HEK293 (cell line): ENCODE data around the gene FOLR1.

Experiments used
- BCL11B ChIP-seq: fragments of 450-650 bp; formaldehyde crosslinking; IDR thresholded peaks from 2 replicates; pipeline ENCODE4 v1.5.1; 2016; ENCODE audit warnings: low read depth, missing biosample characterization, missing genetic modification characterization
- PBX3 ChIP-seq: sonication (generic); formaldehyde crosslinking; IDR thresholded peaks from 2 replicates; pipeline ENCODE4 v1.8.1; 2022; ENCODE audit warnings: mild to moderate bottlenecking, moderate library complexity, missing genetic modification reagents
- SP2 ChIP-seq: fragments of 450-650 bp; formaldehyde crosslinking; IDR thresholded peaks from 2 replicates; pipeline ENCODE4 v1.5.1; 2016; ENCODE audit warnings: missing biosample characterization, missing genetic modification characterization
- SP3 ChIP-seq: fragments of 450-650 bp; formaldehyde crosslinking; IDR thresholded peaks from 2 replicates; pipeline ENCODE4 v1.5.1; 2016; ENCODE audit warnings: missing biosample characterization, missing genetic modification characterization
- ZFP69B ChIP-seq: fragments of 450-650 bp; formaldehyde crosslinking; IDR thresholded peaks from 2 replicates; pipeline ENCODE4 v1.5.1; 2016; ENCODE audit warnings: missing biosample characterization, missing genetic modification characterization
- ZNF155 ChIP-seq: fragments of 450-650 bp; formaldehyde crosslinking; IDR thresholded peaks from 2 replicates; pipeline ENCODE4 v1.5.1; 2016; ENCODE audit warnings: missing biosample characterization, missing genetic modification characterization
- ZNF169 ChIP-seq: fragments of 450-650 bp; formaldehyde crosslinking; IDR thresholded peaks from 2 replicates; pipeline ENCODE4 v1.5.1; 2016; ENCODE audit warnings: missing biosample characterization, missing genetic modification characterization
- ZNF18 ChIP-seq: fragments of 450-650 bp; formaldehyde crosslinking; IDR thresholded peaks from 2 replicates; pipeline ENCODE4 v1.5.1; 2016; ENCODE audit warnings: missing biosample characterization, missing genetic modification characterization
- ZNF707 ChIP-seq: fragments of 450-650 bp; formaldehyde crosslinking; IDR thresholded peaks from 2 replicates; pipeline ENCODE4 v1.5.1; 2016; ENCODE audit warnings: missing biosample characterization, missing genetic modification characterization
- TF ChIP-seq, protein P1 (sequence below): fragments of 450-650 bp; formaldehyde crosslinking; IDR thresholded peaks from 2 replicates; pipeline ENCODE4 v1.5.1; 2016; ENCODE audit warnings: missing biosample characterization, missing genetic modification characterization
- TF ChIP-seq, protein P2 (sequence below): fragments of 450-650 bp; formaldehyde crosslinking; IDR thresholded peaks from 2 replicates; pipeline ENCODE4 v1.5.1; 2017; ENCODE audit warnings: missing biosample characterization, missing genetic modification characterization

GRCh38 chr11:72173291-72173690 is 18.6 kb upstream of the FOLR1 start:
- TF ChIP-seq, protein P1, sequence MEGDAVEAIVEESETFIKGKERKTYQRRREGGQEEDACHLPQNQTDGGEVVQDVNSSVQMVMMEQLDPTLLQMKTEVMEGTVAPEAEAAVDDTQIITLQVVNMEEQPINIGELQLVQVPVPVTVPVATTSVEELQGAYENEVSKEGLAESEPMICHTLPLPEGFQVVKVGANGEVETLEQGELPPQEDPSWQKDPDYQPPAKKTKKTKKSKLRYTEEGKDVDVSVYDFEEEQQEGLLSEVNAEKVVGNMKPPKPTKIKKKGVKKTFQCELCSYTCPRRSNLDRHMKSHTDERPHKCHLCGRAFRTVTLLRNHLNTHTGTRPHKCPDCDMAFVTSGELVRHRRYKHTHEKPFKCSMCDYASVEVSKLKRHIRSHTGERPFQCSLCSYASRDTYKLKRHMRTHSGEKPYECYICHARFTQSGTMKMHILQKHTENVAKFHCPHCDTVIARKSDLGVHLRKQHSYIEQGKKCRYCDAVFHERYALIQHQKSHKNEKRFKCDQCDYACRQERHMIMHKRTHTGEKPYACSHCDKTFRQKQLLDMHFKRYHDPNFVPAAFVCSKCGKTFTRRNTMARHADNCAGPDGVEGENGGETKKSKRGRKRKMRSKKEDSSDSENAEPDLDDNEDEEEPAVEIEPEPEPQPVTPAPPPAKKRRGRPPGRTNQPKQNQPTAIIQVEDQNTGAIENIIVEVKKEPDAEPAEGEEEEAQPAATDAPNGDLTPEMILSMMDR (tag by site-specific recombination) = no peak
- TF ChIP-seq SP3 (no peak), ZNF18 (tag by site-specific recombination) (no peak), PBX3 (no peak), ZNF155 (tag by site-specific recombination) (no peak), ZNF707 (tag by site-specific recombination) (no peak), SP2 (tag by site-specific recombination) (no peak), ZFP69B (no peak), ZNF169 (no peak), BCL11B (tag by site-specific recombination) (no peak)
- TF ChIP-seq, protein P2, sequence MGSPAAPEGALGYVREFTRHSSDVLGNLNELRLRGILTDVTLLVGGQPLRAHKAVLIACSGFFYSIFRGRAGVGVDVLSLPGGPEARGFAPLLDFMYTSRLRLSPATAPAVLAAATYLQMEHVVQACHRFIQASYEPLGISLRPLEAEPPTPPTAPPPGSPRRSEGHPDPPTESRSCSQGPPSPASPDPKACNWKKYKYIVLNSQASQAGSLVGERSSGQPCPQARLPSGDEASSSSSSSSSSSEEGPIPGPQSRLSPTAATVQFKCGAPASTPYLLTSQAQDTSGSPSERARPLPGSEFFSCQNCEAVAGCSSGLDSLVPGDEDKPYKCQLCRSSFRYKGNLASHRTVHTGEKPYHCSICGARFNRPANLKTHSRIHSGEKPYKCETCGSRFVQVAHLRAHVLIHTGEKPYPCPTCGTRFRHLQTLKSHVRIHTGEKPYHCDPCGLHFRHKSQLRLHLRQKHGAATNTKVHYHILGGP (tag by site-specific recombination) = no peak
